H1 (cell line): ENCODE measurements around the gene ZSCAN5A. TPM values are rescaled to one million over a fixed set of nuclear protein-coding genes. Genes with fewer than 3 reads are reported as not detected.

Experiments
- BRCA1 ChIP-seq: IDR thresholded peaks from 2 replicates; pipeline ENCODE4 v1.6.1; 2012; ENCODE audit warnings: low read depth, low read length, improper control_type of control experiment
- CHD1 ChIP-seq: IDR thresholded peaks from 2 replicates; pipeline ENCODE4 v1.6.1; 2012; ENCODE audit warnings: low read depth, low read length, improper control_type of control experiment
- CREB1 ChIP-seq: IDR thresholded peaks from 2 replicates; pipeline ENCODE4 v1.6.1; 2012; ENCODE audit warnings: inconsistent platforms
- CTBP2 ChIP-seq: IDR thresholded peaks from 2 replicates; pipeline ENCODE4 v1.7.0; 2011; ENCODE audit warnings: borderline replicate concordance, mild to moderate bottlenecking, moderate library complexity, mixed read lengths, low read length; ENCODE audit not compliant: insufficient read depth, insufficient read length
- EGR1 ChIP-seq: IDR thresholded peaks from 2 replicates; pipeline ENCODE4 v1.6.1; 2011; ENCODE audit warnings: low read depth, low read length, borderline replicate concordance
- GTF2F1 ChIP-seq: IDR thresholded peaks from 2 replicates; pipeline ENCODE4 v1.6.1; 2012; ENCODE audit warnings: low read depth, low read length, improper control_type of control experiment, borderline replicate concordance
- HDAC6 ChIP-seq: IDR thresholded peaks from one replicate; pipeline ENCODE4 v1.7.1; 2012; ENCODE audit warnings: low read depth, mild to moderate bottlenecking, inconsistent platforms, low read length, moderate library complexity
- SIN3A ChIP-seq, 2 experiments: IDR thresholded peaks in 1 of 2; conservative IDR thresholded peaks in 1 of 2; 2 replicates each; pipeline ENCODE4 v1.6.1; 2011 to 2012; ENCODE audit warnings: low read length in 2 of 2, improper control_type of control experiment in 1 of 2, low read depth in 1 of 2, mild to moderate bottlenecking in 1 of 2
- SIRT6 ChIP-seq: IDR thresholded peaks from one replicate; pipeline ENCODE4 v1.7.1; 2012; ENCODE audit warnings: low read length, inconsistent platforms
- SP1 ChIP-seq: IDR thresholded peaks from 2 replicates; pipeline ENCODE4 v1.6.1; 2011; ENCODE audit warnings: low read depth, low read length
- SP2 ChIP-seq: IDR thresholded peaks from 2 replicates; pipeline ENCODE4 v1.6.1; 2012; ENCODE audit warnings: mild to moderate bottlenecking, low read length, inconsistent platforms
- SP4 ChIP-seq: IDR thresholded peaks from 2 replicates; pipeline ENCODE4 v1.6.1; 2012; ENCODE audit warnings: low read length, inconsistent platforms
- TAF1 ChIP-seq: IDR thresholded peaks from 2 replicates; pipeline ENCODE4 v1.6.1; 2011; ENCODE audit warnings: mild to moderate bottlenecking, low read depth, low read length
- USF2 ChIP-seq: IDR thresholded peaks from 2 replicates; pipeline ENCODE4 v1.6.1; 2011; ENCODE audit warnings: low read length, improper control_type of control experiment
- YY1 ChIP-seq: IDR thresholded peaks from 2 replicates; pipeline ENCODE4 v1.6.1; 2011; ENCODE audit warnings: low read depth, mild to moderate bottlenecking, low read length
- polyA plus RNA-seq, 7 experiments: library from polyadenylated mRNA; depleted of rRNA in 3 of 7; stranded (reverse) in 5 of 7; unstranded in 2 of 7; fragments of >200 nt in 5 of 7; fragments of 200-250 nt in 2 of 7; gene quantifications; 1 replicate in 5 of 7; 2 replicates in 1 of 7; 4 replicates in 1 of 7; pipeline versions ENCODE4 v1.2.1 to v1.2.3, GENCODE V29; 2011 to 2013; ENCODE audit warnings: missing spikeins in 2 of 7, mixed read lengths in 2 of 7
- total RNA-seq: library from RNA; stranded (reverse); fragmentation: NEBNext Ultra II Directional; extraction: Animal tissue kit (Norgen Biotek cat#: 25700); gene quantifications from 2 replicates; pipeline ENCODE4 v1.2.1, GENCODE V29; 2021

ZSCAN5A gene
- total and polyA plus RNA-seq, 2 of the 8 experiments (the other 6 are each of a cell fraction or from before 2014, with no cell fraction given), result 8.6 to 11.0 TPM

- TF ChIP-seq SP1 (0 out of 2 replicates have a peak, but pooled peaks have one; percentile 13), SP2 (peak; percentile 16; the same call in 1 of the 2 replicates), CREB1 (no peak), CHD1 (no peak), CTBP2 (no peak), GTF2F1 (no peak), BRCA1 (no peak), SIN3A (conservative IDR thresholded peaks at IDR 0.05 in 1 of 2, IDR thresholded peaks at IDR 0.05 in 1 of 2; ENCODE audit: low read depth in 1 of 2, low read length in 2 of 2) (peak; percentile 65 to 88; a peak in 3 of 4 replicates), SP4 (no peak), SIRT6 (no peak), EGR1 (no peak), YY1 (no peak), HDAC6 (no peak), TAF1 (no peak), USF2 (peak; percentile 73)
Measured at GRCh38 chr19:56315077-56315828, 614 bp upstream of the ZSCAN5A start (continued).
